ENCODE results near the gene NPSR1. TPM values are rescaled to one million over a fixed set of nuclear protein-coding genes. Genes with fewer than 3 reads are reported as not detected.

Gene NPSR1
- total and polyA plus RNA-seq, 8 donors: not detected

- no peak for DNase-seq
- Histone ChIP-seq H3K9me3 (no peaks in the 10 kb centered on the region), H3K27ac (no peak overlapping the region), H3K4me3 (no peak overlapping the region), H3K27me3 (no peaks in the 10 kb centered on the region), H3K4me1 (no peaks in the 10 kb centered on the region), H3K36me3 (no peaks in the 10 kb centered on the region)
- TF ChIP-seq POLR2AphosphoS5 (IDR thresholded peaks at IDR 0.05) (no peak), POLR2A (IDR thresholded peaks at IDR 0.05) (no peak), EP300 (IDR thresholded peaks at IDR 0.05) (no peak)
- TF ChIP-seq, protein P1, sequence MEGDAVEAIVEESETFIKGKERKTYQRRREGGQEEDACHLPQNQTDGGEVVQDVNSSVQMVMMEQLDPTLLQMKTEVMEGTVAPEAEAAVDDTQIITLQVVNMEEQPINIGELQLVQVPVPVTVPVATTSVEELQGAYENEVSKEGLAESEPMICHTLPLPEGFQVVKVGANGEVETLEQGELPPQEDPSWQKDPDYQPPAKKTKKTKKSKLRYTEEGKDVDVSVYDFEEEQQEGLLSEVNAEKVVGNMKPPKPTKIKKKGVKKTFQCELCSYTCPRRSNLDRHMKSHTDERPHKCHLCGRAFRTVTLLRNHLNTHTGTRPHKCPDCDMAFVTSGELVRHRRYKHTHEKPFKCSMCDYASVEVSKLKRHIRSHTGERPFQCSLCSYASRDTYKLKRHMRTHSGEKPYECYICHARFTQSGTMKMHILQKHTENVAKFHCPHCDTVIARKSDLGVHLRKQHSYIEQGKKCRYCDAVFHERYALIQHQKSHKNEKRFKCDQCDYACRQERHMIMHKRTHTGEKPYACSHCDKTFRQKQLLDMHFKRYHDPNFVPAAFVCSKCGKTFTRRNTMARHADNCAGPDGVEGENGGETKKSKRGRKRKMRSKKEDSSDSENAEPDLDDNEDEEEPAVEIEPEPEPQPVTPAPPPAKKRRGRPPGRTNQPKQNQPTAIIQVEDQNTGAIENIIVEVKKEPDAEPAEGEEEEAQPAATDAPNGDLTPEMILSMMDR (IDR thresholded peaks at IDR 0.05): no peak
- WGBS, 5 donors: 88 to 97% (median 90%) methylated on average over 3 of the region's 3 CpGs
- intact Hi-C loops (cut with DNase I; ENCODE audit: low total_unique reads): no loop called here
Observed at GRCh38 chr7:34719636-34720035, 61.6 kb downstream of the NPSR1 start.

GRCh38 chr7:34720289-34720688 lies 62.3 kb downstream of the NPSR1 start:
- Histone ChIP-seq H3K4me3 (no peak overlapping the region), H3K36me3 (no peaks in the 10 kb centered on the region)
- intact Hi-C loops (cut with DNase I; ENCODE audit: low total_unique reads): no loop called here

DNA sequence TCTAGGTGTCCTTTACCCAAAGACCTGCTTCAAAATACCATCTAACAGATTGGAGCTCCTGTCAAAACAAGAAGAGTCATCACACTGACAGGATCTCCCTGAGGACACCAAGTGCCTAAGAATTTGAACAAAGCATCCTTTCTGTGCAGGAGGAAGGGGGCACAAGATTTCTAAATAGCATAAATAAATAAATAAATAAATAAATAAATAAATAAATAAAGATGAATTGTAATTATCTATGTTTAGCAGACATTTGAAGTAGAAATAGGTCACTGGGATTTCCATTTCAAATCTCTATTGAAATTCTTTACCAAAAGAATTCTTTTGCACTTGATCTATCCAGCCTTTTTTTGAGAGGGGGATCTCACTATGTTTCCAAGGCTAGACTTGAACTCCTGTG lies 65.3 kb downstream of the NPSR1 start:
- DNase-seq: no peak
- TF ChIP-seq POLR2A (IDR thresholded peaks at IDR 0.05) (no peak), EP300 (IDR thresholded peaks at IDR 0.05) (no peak), POLR2AphosphoS5 (IDR thresholded peaks at IDR 0.05) (no peak)
- TF ChIP-seq, protein P1 (IDR thresholded peaks at IDR 0.05): no peak
- H3K4me3 ChIP-seq: no peak overlapping the region
- H3K27ac ChIP-seq: no peak overlapping the region
- intact Hi-C loops (cut with DNase I; ENCODE audit: low total_unique reads): no loop called here
- H3K36me3 ChIP-seq: no peaks in the 10 kb centered on the region
- no peaks in the 10 kb centered on the region for H3K27me3 ChIP-seq
- no peaks in the 10 kb centered on the region for H3K9me3 ChIP-seq
- no peaks in the 10 kb centered on the region for H3K4me1 ChIP-seq

More at GRCh38 chr7:34720289-34720688, 62.3 kb downstream of the NPSR1 start:
- Histone ChIP-seq H3K27me3 (no peaks in the 10 kb centered on the region), H3K4me1 (no peaks in the 10 kb centered on the region), H3K27ac (no peak overlapping the region), H3K9me3 (no peaks in the 10 kb centered on the region)
- DNase-seq: no peak
- TF ChIP-seq, protein P1 (IDR thresholded peaks at IDR 0.05): no peak
- TF ChIP-seq POLR2AphosphoS5 (IDR thresholded peaks at IDR 0.05): no peak

DNA sequence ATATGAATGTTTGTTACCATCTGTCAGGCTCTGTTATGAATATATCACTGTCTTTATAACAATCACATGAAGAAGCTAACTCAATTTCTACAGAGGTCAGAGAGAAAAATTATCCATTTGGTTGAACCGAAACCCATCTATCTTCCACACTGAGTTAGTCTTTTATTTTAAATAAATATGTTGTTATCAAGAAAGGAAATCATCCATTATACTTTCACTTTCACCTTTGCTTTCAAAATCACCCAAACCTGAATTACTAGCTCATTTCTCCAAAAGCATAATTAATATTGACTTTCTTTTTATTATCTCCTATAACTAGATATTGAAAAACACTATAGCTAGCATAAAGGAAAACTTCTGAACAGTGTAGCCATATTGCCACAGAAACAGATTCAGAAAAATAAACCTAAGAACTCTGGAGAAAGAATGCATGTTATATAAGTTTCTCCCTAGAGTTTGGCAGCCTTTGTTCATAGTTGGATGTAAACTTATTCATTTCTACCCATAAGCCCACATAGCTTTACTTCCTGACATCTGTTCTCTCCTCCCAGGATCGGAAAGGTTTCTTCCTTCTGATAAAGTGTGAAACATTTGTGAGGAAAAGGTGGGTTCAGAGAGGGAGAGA lies 66.0 kb downstream of the NPSR1 start:
- no peak for TF ChIP-seq POLR2AphosphoS5 (IDR thresholded peaks at IDR 0.05)
- TF ChIP-seq, protein P1 (IDR thresholded peaks at IDR 0.05): no peak
- TF ChIP-seq POLR2A (IDR thresholded peaks at IDR 0.05): no peak
- TF ChIP-seq EP300 (IDR thresholded peaks at IDR 0.05): no peak

More for the DNA sequence above, 66.0 kb downstream of the NPSR1 start:
- Histone ChIP-seq H3K27ac (no peak overlapping the region), H3K4me3 (no peak overlapping the region), H3K36me3 (no peaks in the 10 kb centered on the region), H3K9me3 (no peaks in the 10 kb centered on the region), H3K4me1 (no peaks in the 10 kb centered on the region), H3K27me3 (no peaks in the 10 kb centered on the region)
- no peak for DNase-seq
- WGBS, 5 donors: 35 to 44% (median 36%) methylated on average over 2 of the region's 2 CpGs
- intact Hi-C loops (cut with DNase I; ENCODE audit: low total_unique reads): no loop called here
